ENCODE results near the gene CCDC188. TPM values are rescaled to one million over a fixed set of nuclear protein-coding genes. Genes with fewer than 3 reads are reported as not detected.

The CCDC188 gene
- total and polyA plus RNA-seq, 9 of the 15 experiments (the other 6 are each of a cell fraction or from before 2014, with no cell fraction given) = not detected

GRCh38 chr22:20116951-20117632, 33.8 kb downstream of the CCDC188 start, which contains the start of gene TRMT2A (continued):
- TF ChIP-seq VEZF1 (CRISPR knock-in tag; IDR thresholded peaks at IDR 0.05) (no peak), AFF1 (IDR thresholded peaks at IDR 0.05; ENCODE audit: low read depth in 1 of 2, partially characterized antibody in 2 of 2) (no peak), ZNF316 (IDR thresholded peaks at IDR 0.05) (peak; percentile 53; the same call in 1 of the 2 replicates), MXD1 (CRISPR knock-in tag; IDR thresholded peaks at IDR 0.05; ENCODE audit: borderline replicate concordance, poor library complexity, severe bottlenecking) (peak; percentile 82), CUX1 (CRISPR knock-in tag; IDR thresholded peaks at IDR 0.05) (no peak), ZNF785 (CRISPR knock-in tag; IDR thresholded peaks at IDR 0.05) (no peak), HINFP (tag; conservative IDR thresholded peaks at IDR 0.05; ENCODE audit: low read depth) (no peak), HNRNPL (IDR thresholded peaks at IDR 0.05; ENCODE audit: low read depth, low read length) (peak; percentile 81), HDAC2 (IDR thresholded peaks at IDR 0.05) (peak; percentile 80; the same call in 1 of the 2 replicates), FOXA3 (CRISPR knock-in tag; conservative IDR thresholded peaks at IDR 0.05 in 1 of 2, IDR thresholded peaks at IDR 0.05 in 1 of 2) (no peak), JUNB (CRISPR knock-in tag; conservative IDR thresholded peaks at IDR 0.05) (no peak), ZNF121 (CRISPR knock-in tag; conservative IDR thresholded peaks at IDR 0.05) (no peak), ZFP36 (IDR thresholded peaks at IDR 0.05; ENCODE audit: low read depth, low read length, partially characterized antibody) (peak; percentile 32)
